GM06990 (cell line): ENCODE data around the gene SNN.

Experiments
- DNase-seq: peaks from one replicate; pipeline ENCODE4 v3.0.0-alpha.2; 2011; ENCODE audit not compliant: insufficient read length; ENCODE audit errors: extremely low read depth
- H3K27me3 ChIP-seq: replicated peaks from 2 replicates; pipeline ENCODE4 v1.6.0; 2011; ENCODE audit warnings: low read length; ENCODE audit not compliant: control insufficient read depth, insufficient read depth
- H3K36me3 ChIP-seq: 2 replicates; pipeline ENCODE4 v1.5.1; 2011; ENCODE audit warnings: low read length; ENCODE audit not compliant: control insufficient read depth, insufficient read depth
- H3K4me3 ChIP-seq: replicated peaks from 2 replicates; pipeline ENCODE4 v1.5.1; 2011; ENCODE audit warnings: low read depth, mild to moderate bottlenecking, control low read depth, low read length
- CTCF ChIP-seq: IDR thresholded peaks from 2 replicates; pipeline ENCODE4 v1.5.1; 2011; ENCODE audit warnings: low read length, control low read depth, mild to moderate bottlenecking, inconsistent platforms; ENCODE audit not compliant: insufficient read depth, poor library complexity, severe bottlenecking

Gene SNN

GRCh38 chr16:11632455-11632939 is 35.8 kb upstream of the SNN start:
- H3K36me3 ChIP-seq: no peaks in the 10 kb centered on the region
- no peak for DNase-seq
- H3K27me3 ChIP-seq: no peaks in the 10 kb centered on the region; the same call in none of the 2 replicates
- TF ChIP-seq CTCF: no peak
- H3K4me3 ChIP-seq: no peak overlapping the region

GRCh38 chr16:11633113-11633512 is 35.1 kb upstream of the SNN start:
- TF ChIP-seq CTCF: no peak
- Histone ChIP-seq H3K4me3 (no peak overlapping the region), H3K36me3 (no peaks in the 10 kb centered on the region), H3K27me3 (no peaks in the 10 kb centered on the region; the same call in none of the 2 replicates)
- no peak for DNase-seq

- DNase-seq: no peak
- no peak for TF ChIP-seq CTCF
- Histone ChIP-seq H3K27me3 (no peaks in the 10 kb centered on the region; the same call in none of the 2 replicates), H3K36me3 (no peaks in the 10 kb centered on the region), H3K4me3 (no peak overlapping the region)
Observed at GRCh38 chr16:11634312-11634711, 33.9 kb upstream of the SNN start.

GRCh38 chr16:11635113-11635652 is 33.1 kb upstream of the SNN start:
- Histone ChIP-seq H3K4me3 (no peak overlapping the region), H3K36me3 (no peaks in the 10 kb centered on the region), H3K27me3 (no peaks in the 10 kb centered on the region; the same call in none of the 2 replicates)
- TF ChIP-seq CTCF: no peak
- no peak for DNase-seq

- H3K4me3 ChIP-seq: no peak overlapping the region
- no peak for DNase-seq
- H3K36me3 ChIP-seq: no peaks in the 10 kb centered on the region
- no peaks in the 10 kb centered on the region; the same call in none of the 2 replicates for H3K27me3 ChIP-seq
- TF ChIP-seq CTCF: no peak
Observed at GRCh38 chr16:11635679-11636171, 32.5 kb upstream of the SNN start.

- no peak for DNase-seq
- no peaks in the 10 kb centered on the region for H3K36me3 ChIP-seq
- H3K27me3 ChIP-seq: no peaks in the 10 kb centered on the region; the same call in none of the 2 replicates
- no peak for TF ChIP-seq CTCF
- H3K4me3 ChIP-seq: no peak overlapping the region
Observed at GRCh38 chr16:11636172-11636721, 32.0 kb upstream of the SNN start.
